Fibroblast of lung (primary cell): ENCODE data around the gene SNX2. TPM values are rescaled to one million over a fixed set of nuclear protein-coding genes. Genes with fewer than 3 reads are reported as not detected.

Experiments used
- DNase-seq, 2 donors: peaks; one replicate each; pipeline versions ENCODE4 v3.0.0 to v3.0.0-alpha.2; 2010; ENCODE audit warnings: low read depth in 2 of 2
- H2AFZ ChIP-seq: 2 replicates; pipeline ENCODE4 v1.5.1; 2012; ENCODE audit warnings: low read length, control low read depth, inconsistent platforms
- H3K27ac ChIP-seq: 2 replicates; pipeline ENCODE4 v1.5.1; 2011; ENCODE audit warnings: low read length, control low read depth; ENCODE audit not compliant: insufficient read depth
- H3K27me3 ChIP-seq: 2 replicates; pipeline ENCODE4 v1.5.1; 2011; ENCODE audit warnings: mild to moderate bottlenecking, low read length; ENCODE audit not compliant: control insufficient read depth, insufficient read depth
- H3K36me3 ChIP-seq: 2 replicates; pipeline ENCODE4 v1.5.1; 2011; ENCODE audit warnings: low read length; ENCODE audit not compliant: control insufficient read depth, insufficient read depth
- H3K4me1 ChIP-seq: 2 replicates; pipeline ENCODE4 v1.5.1; 2011; ENCODE audit warnings: low read length; ENCODE audit not compliant: control insufficient read depth, insufficient read depth; ENCODE audit errors: extremely low read depth
- H3K4me2 ChIP-seq: 2 replicates; pipeline ENCODE4 v1.5.1; 2011; ENCODE audit warnings: low read length, control low read depth; ENCODE audit not compliant: insufficient read depth; ENCODE audit errors: extremely low read depth
- H3K4me3 ChIP-seq, 4 experiments: fragments of 200-600 bp in 1 of 4; sonication (generic) in 1 of 4; replicated peaks in 1 of 4; 2 replicates each; pipeline ENCODE4 v1.5.1; 2011 to 2016; ENCODE audit warnings: low read length in 4 of 4, low read depth in 3 of 4, mild to moderate bottlenecking in 3 of 4, control low read depth in 2 of 4, inconsistent platforms in 1 of 4, mixed read lengths in 1 of 4; ENCODE audit not compliant: insufficient read depth in 1 of 4; ENCODE audit errors: control extremely low read depth in 1 of 4
- H3K79me2 ChIP-seq: 2 replicates; pipeline ENCODE4 v1.5.1; 2012; ENCODE audit warnings: mild to moderate bottlenecking, low read length, inconsistent platforms; ENCODE audit not compliant: control insufficient read depth, insufficient read depth
- H3K9ac ChIP-seq: 2 replicates; pipeline ENCODE4 v1.5.1; 2011; ENCODE audit warnings: mild to moderate bottlenecking, low read length, control low read depth; ENCODE audit not compliant: insufficient read depth
- H3K9me3 ChIP-seq: 2 replicates; pipeline ENCODE4 v1.5.1; 2012; ENCODE audit warnings: low read depth, low read length; ENCODE audit not compliant: control insufficient read depth, insufficient read depth
- H4K20me1 ChIP-seq: 2 replicates; pipeline ENCODE4 v1.5.1; 2011; ENCODE audit warnings: low read length; ENCODE audit not compliant: control insufficient read depth, insufficient read depth; ENCODE audit errors: extremely low read depth
- CTCF ChIP-seq, 2 donors: IDR thresholded peaks in 1 of 2; conservative IDR thresholded peaks in 1 of 2; 1 replicate in 1 of 2; 2 replicates in 1 of 2; pipeline ENCODE4 v1.5.1; 2011 to 2012; ENCODE audit warnings: low read length in 2 of 2, control low read depth in 1 of 2, inconsistent platforms in 1 of 2, low read depth in 1 of 2, mild to moderate bottlenecking in 1 of 2
- EZH2 ChIP-seq: IDR thresholded peaks from 2 replicates; pipeline ENCODE4 v1.5.1; 2012; ENCODE audit warnings: low read length, control low read depth, mild to moderate bottlenecking; ENCODE audit errors: missing control alignments
- polyA plus RNA-seq, 2 donors: library from polyadenylated mRNA; depleted of rRNA in 1 of 2; stranded (reverse) in 1 of 2; unstranded in 1 of 2; fragments of >200 nt; gene quantifications; 2 replicates each; pipeline ENCODE4 v1.2.1, GENCODE V29; 2011 to 2012; ENCODE audit warnings: missing spikeins in 1 of 2
- total RNA-seq: library from RNA; depleted of rRNA; stranded (reverse); fragments of >200 nt; gene quantifications from 2 replicates; pipeline ENCODE4 v1.2.1, GENCODE V29; 2014

Gene SNX2
- total and polyA plus RNA-seq, 2 donors (not counting 1 experiment from before 2014, with no cell fraction given): 73.5 to 123 TPM

- Histone ChIP-seq H3K4me2 (no peak overlapping the region), H3K79me2 (no peaks in the 10 kb centered on the region), H3K36me3 (no peaks in the 10 kb centered on the region), H3K27me3 (no peaks in the 10 kb centered on the region), H3K4me3 (no peak overlapping the region), H2AFZ (no peak overlapping the region), H4K20me1 (no peaks in the 10 kb centered on the region), H3K27ac (no peak overlapping the region), H3K9ac (no peak overlapping the region), H3K4me1 (no peaks in the 10 kb centered on the region), H3K9me3 (no peaks in the 10 kb centered on the region)
- DNase-seq: peak; percentile 22 to 62
- TF ChIP-seq EZH2: no peak
- no peak for TF ChIP-seq CTCF (conservative IDR thresholded peaks at IDR 0.05 in 1 of 2, IDR thresholded peaks at IDR 0.05 in 1 of 2; ENCODE audit: low read depth in 1 of 2, low read length in 2 of 2)
Measured at GRCh38 chr5:122805481-122805880, 30.6 kb downstream of the SNX2 start.

GRCh38 chr5:122810405-122810804 lies 35.5 kb downstream of the SNX2 start:
- no peak overlapping the region for H2AFZ ChIP-seq
- H3K9ac ChIP-seq: no peak overlapping the region
- H3K27ac ChIP-seq: no peak overlapping the region
- no peak overlapping the region for H3K4me3 ChIP-seq
- no peaks in the 10 kb centered on the region for H3K9me3 ChIP-seq
- no peaks in the 10 kb centered on the region for H3K79me2 ChIP-seq
- no peak for DNase-seq
- H3K36me3 ChIP-seq: no peaks in the 10 kb centered on the region
- H3K4me2 ChIP-seq: no peak overlapping the region
- no peaks in the 10 kb centered on the region for H4K20me1 ChIP-seq
- no peaks in the 10 kb centered on the region for H3K27me3 ChIP-seq
- TF ChIP-seq CTCF (conservative IDR thresholded peaks at IDR 0.05 in 1 of 2, IDR thresholded peaks at IDR 0.05 in 1 of 2; ENCODE audit: low read depth in 1 of 2, low read length in 2 of 2) (no peak), EZH2 (no peak)
- H3K4me1 ChIP-seq: no peaks in the 10 kb centered on the region

- no peaks in the 10 kb centered on the region for H3K27me3 ChIP-seq
- no peaks in the 10 kb centered on the region for H4K20me1 ChIP-seq
- no peak overlapping the region for H2AFZ ChIP-seq
- peak in 1 of 2 donors; percentile 30 for DNase-seq
- no peaks in the 10 kb centered on the region for H3K9me3 ChIP-seq
- H3K27ac ChIP-seq: no peak overlapping the region
- no peak overlapping the region for H3K4me3 ChIP-seq
- H3K4me2 ChIP-seq: no peak overlapping the region
- no peaks in the 10 kb centered on the region for H3K79me2 ChIP-seq
- no peaks in the 10 kb centered on the region for H3K4me1 ChIP-seq
- TF ChIP-seq CTCF (conservative IDR thresholded peaks at IDR 0.05 in 1 of 2, IDR thresholded peaks at IDR 0.05 in 1 of 2; ENCODE audit: low read depth in 1 of 2, low read length in 2 of 2) (no peak), EZH2 (no peak)
- H3K36me3 ChIP-seq: no peaks in the 10 kb centered on the region
- H3K9ac ChIP-seq: no peak overlapping the region
Measured at GRCh38 chr5:122815218-122815767, 40.4 kb downstream of the SNX2 start.
